ENCODE data around the gene CNTLN. TPM values are rescaled to one million over a fixed set of nuclear protein-coding genes. Genes with fewer than 3 reads are reported as not detected.
"Not testable (repeated sequence)": the region's sequence is repeated elsewhere in the genome, so short reads cannot be mapped to it uniquely, and the experiment has no call there.

Gene CNTLN
- total and polyA plus RNA-seq, 8 donors: 0.58 to 28.5 (median 3.3) TPM

DNA sequence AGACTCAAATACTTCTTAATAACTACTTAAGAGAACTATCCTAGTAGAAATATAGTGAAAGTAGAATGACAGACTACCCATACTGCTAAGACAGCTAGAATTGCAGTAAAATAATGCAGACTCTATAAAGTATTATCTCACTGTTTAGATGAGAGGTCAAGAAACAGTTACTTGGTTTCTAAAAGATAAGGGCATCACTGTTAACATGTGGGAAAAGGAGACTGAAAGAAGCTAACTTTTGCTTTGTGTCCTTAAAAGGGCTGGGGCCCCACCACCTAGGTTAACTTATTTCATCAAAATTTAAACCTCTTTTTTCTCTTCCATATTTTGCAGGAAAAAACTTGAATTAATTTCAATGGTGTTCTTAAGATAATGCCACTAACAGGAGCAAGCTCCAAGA is 204.3 kb downstream of the CNTLN start:
- no peak overlapping the region for H3K27ac ChIP-seq
- intact Hi-C loops (cut with DNase I; ENCODE audit: low total_unique reads): no loop called here
- TF ChIP-seq POLR2AphosphoS5 (IDR thresholded peaks at IDR 0.05) (no peak), EP300 (IDR thresholded peaks at IDR 0.05) (no peak), POLR2A (IDR thresholded peaks at IDR 0.05) (no peak), CTCF (IDR thresholded peaks at IDR 0.05) (no peak)

GRCh38 chr9:17342696-17343095 is 207.9 kb downstream of the CNTLN start:
- no peak for DNase-seq
- Histone ChIP-seq H3K9me3 (no peaks in the 10 kb centered on the region), H3K27me3 (no peaks in the 10 kb centered on the region), H3K4me3 (no peak overlapping the region), H3K36me3 (peaks cover 0 to 25% (median 18%) of the 10 kb centered on the region in 4 donors), H3K4me1 (no peaks in the 10 kb centered on the region), H3K27ac (no peak overlapping the region)
- 79 to 99% (median 96%) methylated on average over 4 of the region's 4 CpGs for WGBS, 5 donors
- TF ChIP-seq POLR2AphosphoS5 (IDR thresholded peaks at IDR 0.05) (no peak), POLR2A (IDR thresholded peaks at IDR 0.05) (no peak), EP300 (IDR thresholded peaks at IDR 0.05) (no peak), CTCF (IDR thresholded peaks at IDR 0.05) (no peak)
- intact Hi-C loops (cut with DNase I; ENCODE audit: low total_unique reads): no loop called here

More for the DNA sequence above, 204.3 kb downstream of the CNTLN start:
- Histone ChIP-seq H3K4me3 (no peak overlapping the region), H3K36me3 (peaks cover 0 to 18% (median 17%) of the 10 kb centered on the region in 4 donors), H3K4me1 (no peaks in the 10 kb centered on the region), H3K9me3 (no peaks in the 10 kb centered on the region), H3K27me3 (no peaks in the 10 kb centered on the region)
- DNase-seq: no peak

DNA sequence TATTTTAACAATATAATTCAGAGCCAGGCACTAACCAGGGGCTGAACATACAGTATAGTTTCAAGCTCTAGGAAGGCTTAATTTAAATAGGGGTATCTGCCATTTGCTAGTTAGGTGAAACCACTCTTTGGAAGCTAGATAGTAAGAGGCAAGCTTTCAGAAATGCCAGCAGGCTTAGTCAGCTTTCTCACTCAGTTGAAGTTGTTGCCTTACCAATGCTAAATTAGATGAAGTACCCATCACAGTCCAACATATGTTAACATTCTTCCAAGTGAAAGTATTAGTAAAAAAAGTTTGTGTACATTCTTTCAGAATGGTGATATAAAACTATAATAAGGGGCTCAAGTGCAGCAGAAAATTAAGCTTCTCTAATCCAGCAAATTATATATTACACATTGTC is 215.0 kb downstream of the CNTLN start:
- Histone ChIP-seq H3K27me3 (no peaks in the 10 kb centered on the region), H3K36me3 (peaks cover 0 to 16% (median 3%) of the 10 kb centered on the region in 4 donors), H3K9me3 (no peaks in the 10 kb centered on the region), H3K27ac (no peak overlapping the region), H3K4me3 (no peak overlapping the region), H3K4me1 (no peaks in the 10 kb centered on the region)
- no peak for TF ChIP-seq EP300 (IDR thresholded peaks at IDR 0.05)
- TF ChIP-seq POLR2A (IDR thresholded peaks at IDR 0.05): no peak
- TF ChIP-seq CTCF (IDR thresholded peaks at IDR 0.05): no peak
- TF ChIP-seq POLR2AphosphoS5 (IDR thresholded peaks at IDR 0.05): no peak
- intact Hi-C loops (cut with DNase I; ENCODE audit: low total_unique reads): no loop called here
- DNase-seq: no peak

- WGBS, 5 donors: 94 to 100% (median 99%) methylated on average over 2 to 25 of the region's 25 CpGs
- peaks cover 0 to 13% (median 0%) of the 10 kb centered on the region in 4 donors for H3K36me3 ChIP-seq
- DNase-seq: not testable (repeated sequence)
These were observed 219.2 kb downstream of the CNTLN start for GRCh38 chr9:17354006-17354405.

DNA sequence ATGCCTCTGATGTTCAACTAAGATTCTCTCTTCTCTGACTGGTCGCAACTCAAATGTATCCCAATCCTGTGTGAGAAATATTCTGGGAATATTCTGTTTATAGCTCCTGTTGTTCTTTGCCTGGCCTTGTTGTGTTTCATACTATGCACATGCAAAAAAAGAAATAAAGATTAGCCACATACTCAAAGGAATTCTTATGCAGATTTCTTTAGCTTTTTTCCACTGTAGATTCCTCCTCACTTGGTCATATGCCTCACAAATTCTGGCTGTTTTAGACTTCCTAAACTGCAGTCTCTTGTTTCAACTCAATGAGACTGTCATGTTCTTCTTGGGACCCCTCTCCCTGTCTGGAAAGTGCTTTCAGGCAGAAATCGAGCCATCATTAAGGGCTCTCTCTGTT is 226.5 kb downstream of the CNTLN start:
- no peak for DNase-seq
- intact Hi-C loops (cut with DNase I; ENCODE audit: low total_unique reads): no loop called here
- 67 to 79% (median 72%) methylated on average over 2 of the region's 2 CpGs for WGBS, 5 donors
- no peaks in the 10 kb centered on the region for H3K9me3 ChIP-seq
- H3K4me1 ChIP-seq: no peaks in the 10 kb centered on the region
- no peak overlapping the region for H3K27ac ChIP-seq
- H3K4me3 ChIP-seq: no peak overlapping the region
- TF ChIP-seq POLR2AphosphoS5 (IDR thresholded peaks at IDR 0.05) (no peak), EP300 (IDR thresholded peaks at IDR 0.05) (no peak), POLR2A (IDR thresholded peaks at IDR 0.05) (no peak), CTCF (IDR thresholded peaks at IDR 0.05) (no peak)
- H3K27me3 ChIP-seq: no peaks in the 10 kb centered on the region
- no peaks in the 10 kb centered on the region for H3K36me3 ChIP-seq

More at GRCh38 chr9:17354006-17354405, 219.2 kb downstream of the CNTLN start:
- H3K9me3 ChIP-seq; H3K27me3 ChIP-seq; H3K4me1 ChIP-seq; intact Hi-C loops (cut with DNase I; ENCODE audit: low total_unique reads); H3K4me3 ChIP-seq; H3K27ac ChIP-seq: not testable (repeated sequence)
